GM12878 (cell line): ENCODE results near the gene SRGAP1.

Experiments used
- BCL11A ChIP-seq: IDR thresholded peaks from 2 replicates; pipeline ENCODE4 v1.6.1; 2011; ENCODE audit warnings: low read depth, low read length
- CTCF ChIP-seq, 3 experiments: IDR thresholded peaks in 2 of 3; conservative IDR thresholded peaks in 1 of 3; 2 replicates each; pipeline ENCODE4 v1.5.1; 2011; ENCODE audit warnings: low read depth in 3 of 3, low read length in 3 of 3, mild to moderate bottlenecking in 3 of 3, control low read depth in 2 of 3, moderate library complexity in 2 of 3, inconsistent platforms in 1 of 3, mixed read lengths in 1 of 3; ENCODE audit not compliant: control insufficient read depth in 2 of 3, insufficient read depth in 1 of 3; ENCODE audit errors: extremely low read depth in 1 of 3
- GABPA ChIP-seq: IDR thresholded peaks from 2 replicates; pipeline ENCODE4 v1.6.1; 2014; ENCODE audit warnings: antibody characterized with exemption, low read depth, mild to moderate bottlenecking, inconsistent platforms
- POLR2A ChIP-seq: IDR thresholded peaks from 2 replicates; pipeline ENCODE4 v1.6.1; 2011; ENCODE audit warnings: low read depth, mild to moderate bottlenecking, low read length
- RAD51 ChIP-seq: fragments of 450-650 bp; IDR thresholded peaks from 2 replicates; pipeline ENCODE4 v1.6.1; 2016; ENCODE audit warnings: moderate library complexity, mild to moderate bottlenecking, inconsistent platforms
- RFX5 ChIP-seq: IDR thresholded peaks from 2 replicates; pipeline ENCODE4 v1.6.1; 2011; ENCODE audit warnings: low read depth, low read length, improper control_type of control experiment
- SIN3A ChIP-seq: IDR thresholded peaks from 2 replicates; pipeline ENCODE4 v1.6.1; 2012; ENCODE audit warnings: low read depth, low read length, improper control_type of control experiment
- STAT3 ChIP-seq: IDR thresholded peaks from 2 replicates; pipeline ENCODE4 v1.6.1; 2011; ENCODE audit warnings: low read depth, low read length, improper control_type of control experiment
- TAF1 ChIP-seq: IDR thresholded peaks from 2 replicates; pipeline ENCODE4 v1.6.1; 2011; ENCODE audit warnings: mild to moderate bottlenecking, low read depth, low read length, borderline replicate concordance
- USF2 ChIP-seq: IDR thresholded peaks from 2 replicates; pipeline ENCODE4 v1.6.1; 2011; ENCODE audit warnings: low read depth, low read length, improper control_type of control experiment, borderline replicate concordance
- ZNF274 ChIP-seq: IDR thresholded peaks from one replicate; pipeline ENCODE4 v1.8.0; 2011; ENCODE audit not compliant: insufficient read length, insufficient read depth

DNA sequence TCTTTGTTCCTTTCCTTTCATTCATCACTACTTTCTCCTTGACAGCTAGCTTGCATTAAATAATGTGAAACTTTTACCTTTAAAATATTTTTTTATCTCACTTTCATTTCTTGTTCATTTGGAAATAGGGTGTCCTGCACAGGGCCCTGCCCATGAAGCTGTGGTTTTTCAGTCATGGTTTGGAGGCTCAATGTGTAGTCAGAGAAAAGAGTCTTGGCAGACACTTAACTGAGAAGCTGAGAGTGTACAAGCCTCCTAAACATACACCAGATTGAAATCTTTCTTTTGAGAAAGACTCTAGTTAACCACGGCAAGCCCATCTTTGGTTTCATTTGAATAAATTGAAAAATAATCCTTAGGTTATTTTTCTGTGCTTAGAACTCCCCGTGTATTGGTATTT is 303.4 kb downstream of the SRGAP1 start:
- TF ChIP-seq CTCF (IDR thresholded peaks at IDR 0.05 in 2 of 3, conservative IDR thresholded peaks at IDR 0.05 in 1 of 3; ENCODE audit: control insufficient read depth in 2 of 3, extremely low read depth in 1 of 3, insufficient read depth in 1 of 3, low read depth in 3 of 3, low read length in 3 of 3) (no peak), POLR2A (no peak), SIN3A (no peak), RFX5 (no peak), USF2 (no peak), STAT3 (no peak), ZNF274 (no peak), BCL11A (no peak), GABPA (no peak), TAF1 (no peak), RAD51 (no peak)
